Tibial artery (tissue), 4 donors: ENCODE measurements around the gene SOX11.

ENCODE experiments used
- DNase-seq, 2 donors: peaks; one replicate each; pipeline ENCODE4 v3.0.0-alpha.2; 2019
- H3K27ac ChIP-seq, 2 donors: fragments of 200-600 bp; sonication (generic) in 1 of 2; 1 replicate in 1 of 2; 2 replicates in 1 of 2; pipeline ENCODE4 v1.5.1; 2018 to 2019; ENCODE audit warnings: mild to moderate bottlenecking in 1 of 2
- H3K27me3 ChIP-seq, 2 donors: fragments of 200-600 bp; sonication (generic) in 1 of 2; one replicate each; pipeline versions ENCODE4 v1.5.1 to v1.6.0; 2016 to 2019
- H3K36me3 ChIP-seq, 3 donors: fragments of 200-600 bp; sonication (generic) in 2 of 3; one replicate each; pipeline ENCODE4 v1.5.1; 2016 to 2019; ENCODE audit warnings: mild to moderate bottlenecking in 2 of 3
- H3K4me1 ChIP-seq, 4 donors: fragments of 200-600 bp; sonication (generic) in 2 of 4; 1 replicate in 3 of 4; 2 replicates in 1 of 4; pipeline ENCODE4 v1.5.1; 2016 to 2019
- H3K4me3 ChIP-seq, 2 donors: fragments of 200-600 bp; sonication (generic) in 1 of 2; 1 replicate in 1 of 2; 2 replicates in 1 of 2; pipeline ENCODE4 v1.5.1; 2018 to 2019; ENCODE audit warnings: mild to moderate bottlenecking in 2 of 2
- H3K9me3 ChIP-seq, 3 donors: fragments of 200-600 bp; sonication (generic) in 1 of 3; one replicate each; pipeline ENCODE4 v1.5.1; 2016 to 2019
- intact Hi-C: fragments of 100-400 bp; cut with DNase I; formaldehyde crosslinking; loops from one replicate; pipeline ENCODE4 v1.15.0; 2023; ENCODE audit warnings: low total_unique reads
- TF ChIP-seq, protein P1 (sequence below), 2 experiments: fragments of 200-600 bp in 1 of 2; fragments of 450-650 bp in 1 of 2; IDR thresholded peaks; one replicate each; pipeline ENCODE4 v1.5.1; 2017 to 2019; ENCODE audit warnings: antibody characterized with exemption in 2 of 2, mild to moderate bottlenecking in 1 of 2, moderate library complexity in 1 of 2

Gene SOX11

DNA sequence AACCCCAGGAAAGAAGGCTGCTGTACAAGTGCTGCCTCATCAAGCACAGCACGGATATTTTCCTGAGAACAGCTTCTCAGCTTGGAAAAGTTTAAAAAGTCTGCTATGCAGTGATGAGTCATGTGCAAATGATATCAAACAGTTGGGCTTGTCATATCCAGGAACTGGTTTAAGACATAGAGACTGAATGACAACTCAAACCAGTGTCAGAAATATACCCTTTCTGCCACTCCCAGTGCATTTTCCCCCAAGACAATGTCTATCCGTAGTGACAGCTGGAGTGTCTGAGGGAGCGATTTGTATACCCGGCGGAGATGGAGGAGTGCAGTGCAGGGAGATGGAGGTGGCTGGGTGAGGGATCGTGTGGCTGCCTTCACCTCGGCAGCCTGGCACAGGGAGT is 28.2 kb downstream of the SOX11 start:
- H3K36me3 ChIP-seq = no peaks in the 10 kb centered on the region
- H3K4me1 ChIP-seq = no peaks in the 10 kb centered on the region
- DNase-seq = no peak
- no peak overlapping the region for H3K27ac ChIP-seq
- peaks cover 0 to 18% of the 10 kb centered on the region in 2 donors for H3K27me3 ChIP-seq
- intact Hi-C loops = no loop called here
- TF ChIP-seq, protein P1, sequence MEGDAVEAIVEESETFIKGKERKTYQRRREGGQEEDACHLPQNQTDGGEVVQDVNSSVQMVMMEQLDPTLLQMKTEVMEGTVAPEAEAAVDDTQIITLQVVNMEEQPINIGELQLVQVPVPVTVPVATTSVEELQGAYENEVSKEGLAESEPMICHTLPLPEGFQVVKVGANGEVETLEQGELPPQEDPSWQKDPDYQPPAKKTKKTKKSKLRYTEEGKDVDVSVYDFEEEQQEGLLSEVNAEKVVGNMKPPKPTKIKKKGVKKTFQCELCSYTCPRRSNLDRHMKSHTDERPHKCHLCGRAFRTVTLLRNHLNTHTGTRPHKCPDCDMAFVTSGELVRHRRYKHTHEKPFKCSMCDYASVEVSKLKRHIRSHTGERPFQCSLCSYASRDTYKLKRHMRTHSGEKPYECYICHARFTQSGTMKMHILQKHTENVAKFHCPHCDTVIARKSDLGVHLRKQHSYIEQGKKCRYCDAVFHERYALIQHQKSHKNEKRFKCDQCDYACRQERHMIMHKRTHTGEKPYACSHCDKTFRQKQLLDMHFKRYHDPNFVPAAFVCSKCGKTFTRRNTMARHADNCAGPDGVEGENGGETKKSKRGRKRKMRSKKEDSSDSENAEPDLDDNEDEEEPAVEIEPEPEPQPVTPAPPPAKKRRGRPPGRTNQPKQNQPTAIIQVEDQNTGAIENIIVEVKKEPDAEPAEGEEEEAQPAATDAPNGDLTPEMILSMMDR (IDR thresholded peaks at IDR 0.05) = no peak
- H3K9me3 ChIP-seq = no peaks in the 10 kb centered on the region
- no peak overlapping the region for H3K4me3 ChIP-seq

DNA sequence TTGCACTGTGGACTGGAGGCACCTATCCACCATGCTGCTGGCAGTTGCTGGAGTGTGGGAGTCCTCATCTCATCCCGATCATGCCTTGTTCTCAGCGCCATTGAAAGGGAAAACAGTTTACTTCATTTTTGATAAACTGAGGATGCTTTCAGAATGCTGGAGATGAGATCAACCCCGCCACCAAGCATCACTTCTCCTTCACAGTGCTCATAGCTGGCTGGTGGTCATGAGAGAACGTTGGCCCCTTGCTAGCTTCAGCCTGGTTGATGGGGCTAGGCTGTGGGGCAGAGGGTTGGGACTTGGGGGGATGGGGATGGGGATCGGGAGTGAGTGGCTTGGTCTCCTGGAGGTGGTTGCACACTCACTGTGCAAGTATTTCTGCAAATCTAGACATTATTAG is 30.1 kb downstream of the SOX11 start:
- TF ChIP-seq, protein P1 (IDR thresholded peaks at IDR 0.05) = no peak
- Histone ChIP-seq H3K4me1 (no peaks in the 10 kb centered on the region), H3K27me3 (peaks cover 0 to 14% of the 10 kb centered on the region in 2 donors), H3K36me3 (no peaks in the 10 kb centered on the region), H3K9me3 (no peaks in the 10 kb centered on the region), H3K4me3 (no peak overlapping the region), H3K27ac (no peak overlapping the region)
- intact Hi-C loops = no loop called here
- no peak for DNase-seq

DNA sequence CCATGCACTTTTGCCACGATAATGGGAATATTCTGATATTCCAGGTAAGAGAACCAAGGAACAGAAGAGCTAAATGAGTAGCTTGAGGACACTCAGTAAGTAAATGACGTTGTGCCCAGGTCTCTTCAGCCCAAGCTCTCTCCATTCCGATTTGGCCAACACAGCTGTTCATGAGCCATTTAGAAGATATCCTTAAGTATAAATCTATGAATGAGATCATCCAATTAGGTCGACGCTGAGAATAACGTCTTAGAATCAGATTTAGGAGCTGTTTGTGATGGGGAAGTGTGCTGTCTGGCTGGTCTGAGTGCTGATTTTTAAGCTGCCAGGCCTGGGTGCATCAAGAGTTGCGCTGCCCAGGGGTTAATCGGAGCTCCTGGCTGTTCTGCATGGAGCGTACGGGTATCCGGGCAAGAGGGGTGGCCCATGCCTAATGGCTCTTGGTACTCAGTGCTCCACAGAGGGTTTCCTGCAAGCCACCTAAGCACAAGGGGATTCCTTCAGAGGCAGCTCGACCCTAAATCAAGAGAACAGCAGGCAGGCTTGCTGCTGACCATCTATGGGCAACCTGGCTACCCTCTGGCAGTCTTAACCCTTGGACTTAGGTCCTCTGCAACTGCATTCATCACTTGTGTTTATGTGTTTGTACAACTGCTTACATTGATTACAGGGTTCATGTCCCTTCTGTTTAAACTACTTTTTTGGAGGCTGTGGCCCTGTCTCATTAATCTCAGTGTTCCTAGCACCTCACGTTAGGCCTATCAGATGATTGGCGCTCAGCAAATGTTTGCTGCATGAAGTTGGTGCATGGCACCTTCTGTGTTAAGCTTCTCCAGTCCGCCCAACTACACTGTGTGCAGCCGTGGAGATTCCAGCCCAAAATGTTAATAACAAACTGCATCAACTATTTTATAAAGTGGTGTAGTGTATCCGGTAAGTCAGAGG is 31.9 kb downstream of the SOX11 start:
- Histone ChIP-seq H3K36me3 (no peaks in the 10 kb centered on the region), H3K4me3 (no peak overlapping the region), H3K4me1 (no peaks in the 10 kb centered on the region), H3K27me3 (peaks cover 0 to under 1% of the 10 kb centered on the region in 2 donors), H3K27ac (no peak overlapping the region), H3K9me3 (no peaks in the 10 kb centered on the region)
- no peak for DNase-seq
- TF ChIP-seq, protein P1 (IDR thresholded peaks at IDR 0.05) = no peak
- intact Hi-C loops = no loop called here

DNA sequence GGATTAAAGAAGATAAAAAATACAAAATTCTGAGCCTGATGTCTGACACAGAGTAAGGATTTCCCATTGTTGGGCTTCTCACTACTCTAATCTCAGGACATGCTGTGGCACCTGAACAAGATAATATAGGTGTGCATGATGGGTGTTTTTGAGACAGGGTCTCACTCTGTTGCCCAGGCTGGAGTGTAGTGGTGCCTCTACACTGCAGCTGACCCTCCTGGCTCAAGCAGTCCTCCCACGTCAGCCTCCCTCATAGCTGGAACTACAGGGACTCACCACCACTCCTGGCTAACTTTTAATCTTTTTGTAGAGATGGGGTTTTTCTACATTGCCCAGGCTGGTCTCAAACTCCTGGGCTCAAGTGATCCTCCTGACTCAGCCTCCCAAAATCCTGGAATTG is 32.9 kb downstream of the SOX11 start:
- H3K4me3 ChIP-seq = no peak overlapping the region
- H3K27ac ChIP-seq = no peak overlapping the region
- no peak for DNase-seq
- H3K27me3 ChIP-seq = no peaks in the 10 kb centered on the region
- intact Hi-C loops = no loop called here
- H3K9me3 ChIP-seq = no peaks in the 10 kb centered on the region
- TF ChIP-seq, protein P1 (IDR thresholded peaks at IDR 0.05) = no peak
- no peaks in the 10 kb centered on the region for H3K36me3 ChIP-seq
- H3K4me1 ChIP-seq = no peaks in the 10 kb centered on the region

DNA sequence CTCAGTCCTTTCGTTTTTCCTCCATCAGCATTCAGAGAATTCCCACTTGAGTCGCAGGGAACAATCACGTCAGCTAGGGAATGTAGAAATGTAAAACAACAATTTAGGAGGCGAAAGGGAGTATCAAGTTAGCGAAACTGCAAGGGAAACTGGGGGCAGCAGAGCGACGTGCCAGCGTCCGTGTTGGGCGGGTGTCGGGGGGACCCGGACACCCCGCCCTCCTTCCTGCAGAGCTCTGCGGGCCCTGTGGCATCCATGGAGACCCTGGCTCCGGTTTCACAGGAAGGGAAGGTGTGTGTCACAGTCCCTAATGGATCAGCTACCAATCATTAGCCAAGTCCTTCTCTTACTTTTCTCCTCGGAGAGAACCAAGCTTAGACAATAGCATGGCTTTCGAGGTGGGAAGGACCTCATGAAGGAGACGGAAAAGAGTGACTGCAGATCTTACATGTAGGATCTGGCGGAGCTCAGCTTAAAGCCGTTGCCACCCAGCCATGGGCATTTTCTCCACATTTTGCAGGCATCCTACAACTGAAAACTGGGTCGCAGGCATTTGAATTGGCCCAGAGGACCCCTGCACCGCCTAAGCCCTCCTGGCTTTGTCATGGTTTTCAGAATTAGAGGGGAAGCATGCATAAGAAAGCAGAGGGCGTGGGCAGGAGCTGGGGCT is 33.7 kb downstream of the SOX11 start:
- H3K4me1 ChIP-seq = no peaks in the 10 kb centered on the region
- no peaks in the 10 kb centered on the region for H3K36me3 ChIP-seq
- H3K27ac ChIP-seq = no peak overlapping the region
- TF ChIP-seq, protein P1 (IDR thresholded peaks at IDR 0.05) = no peak
- intact Hi-C loops = no loop called here
- no peaks in the 10 kb centered on the region for H3K9me3 ChIP-seq
- no peaks in the 10 kb centered on the region for H3K27me3 ChIP-seq
- H3K4me3 ChIP-seq = peak overlapping the region; percentile 33 to 36
- DNase-seq = no peak
